Activated CD4-positive, alpha-beta T cell treated with anti-CD3 and anti-CD28 coated beads for 4 hours (primary cell): Measurements from ENCODE around the gene SOX6.

Source experiments
- DNase-seq, 2 donors: peaks; one replicate each; pipeline ENCODE4 v3.0.0-alpha.2; 2020

The SOX6 gene

GRCh38 chr11:16136792-16137390 is 219.5 kb downstream of the SOX6 start:
- no peak for DNase-seq

- DNase-seq = no peak
These were observed 222.5 kb downstream of the SOX6 start for GRCh38 chr11:16133867-16134266.

GRCh38 chr11:16127732-16128131 is 228.6 kb downstream of the SOX6 start:
- DNase-seq = no peak

GRCh38 chr11:16126362-16126761 is 230.0 kb downstream of the SOX6 start:
- DNase-seq = no peak

- DNase-seq = no peak
These were observed 230.6 kb downstream of the SOX6 start for GRCh38 chr11:16125796-16126195.

GRCh38 chr11:16124390-16124789 is 232.0 kb downstream of the SOX6 start:
- no peak for DNase-seq

GRCh38 chr11:16121853-16122252 is 234.5 kb downstream of the SOX6 start:
- DNase-seq = no peak

- no peak for DNase-seq
These were observed 236.3 kb downstream of the SOX6 start for GRCh38 chr11:16120008-16120407.

- DNase-seq = no peak
These were observed 238.2 kb downstream of the SOX6 start for GRCh38 chr11:16117989-16118756.

- DNase-seq = no peak
These were observed 241.1 kb downstream of the SOX6 start for GRCh38 chr11:16114978-16115871.

GRCh38 chr11:16114431-16114830 is 241.9 kb downstream of the SOX6 start:
- DNase-seq = no peak

- DNase-seq = no peak
These were observed 244.7 kb downstream of the SOX6 start for GRCh38 chr11:16111690-16112089.

GRCh38 chr11:16110886-16111285 is 245.5 kb downstream of the SOX6 start:
- DNase-seq = no peak

- no peak for DNase-seq
These were observed 256.9 kb downstream of the SOX6 start for GRCh38 chr11:16099343-16099900.

- DNase-seq = no peak
These were observed 257.7 kb downstream of the SOX6 start for GRCh38 chr11:16098526-16099205.

- no peak for DNase-seq
These were observed 258.8 kb downstream of the SOX6 start for GRCh38 chr11:16097543-16097942.

GRCh38 chr11:16096336-16096735 is 260.0 kb downstream of the SOX6 start:
- DNase-seq = no peak

- DNase-seq = no peak
These were observed 260.6 kb downstream of the SOX6 start for GRCh38 chr11:16095756-16096155.

GRCh38 chr11:16093889-16094653 is 262.3 kb downstream of the SOX6 start:
- no peak for DNase-seq

- DNase-seq = no peak
These were observed 264.5 kb downstream of the SOX6 start for GRCh38 chr11:16091862-16092261.

GRCh38 chr11:16089481-16089880 is 266.9 kb downstream of the SOX6 start:
- no peak for DNase-seq

GRCh38 chr11:16088774-16089173 is 267.6 kb downstream of the SOX6 start:
- no peak for DNase-seq
